Mucosa of descending colon (tissue), 3 donors: ENCODE results near the gene SLAIN2. TPM values are rescaled to one million over a fixed set of nuclear protein-coding genes. Genes with fewer than 3 reads are reported as not detected.

ENCODE experiments used
- ATAC-seq: fragments of 200-7000 bp; cut with Tn5 transposase; one replicate; pipeline ENCODE4 v1.9.1; 2020; ENCODE audit warnings: mild to moderate bottlenecking, moderate library complexity
- DNase-seq, 3 donors: peaks; one replicate each; pipeline ENCODE4 v3.0.0-alpha.2; 2020
- H3K36me3 ChIP-seq: fragments of 200-600 bp; one replicate; pipeline ENCODE4 v1.8.0; 2021; ENCODE audit warnings: low read depth, mild to moderate bottlenecking
- H3K4me1 ChIP-seq: fragments of 200-600 bp; one replicate; pipeline ENCODE4 v1.8.0; 2021; ENCODE audit warnings: low read depth, mild to moderate bottlenecking
- H3K4me3 ChIP-seq: fragments of 200-600 bp; one replicate; pipeline ENCODE4 v1.8.0; 2021; ENCODE audit warnings: mild to moderate bottlenecking
- H3K9me3 ChIP-seq: fragments of 200-600 bp; one replicate; pipeline ENCODE4 v1.8.0; 2021; ENCODE audit warnings: mild to moderate bottlenecking
- CTCF ChIP-seq: fragments of 200-600 bp; IDR thresholded peaks from one replicate; pipeline ENCODE4 v1.8.0; 2022; ENCODE audit warnings: antibody characterized with exemption, mild to moderate bottlenecking
- intact Hi-C, 2 donors: fragments of 100-400 bp; cut with DNase I in 1 of 2; cut with micrococcal nuclease in 1 of 2; formaldehyde crosslinking; loops; one replicate each; pipeline versions ENCODE4 v1.11.0 to v1.11.1; 2022; cut with DNase I, micrococcal nuclease
- total RNA-seq, 3 donors: library from RNA; stranded (reverse); fragmentation: NEBNext Ultra II Directional in 2 of 3; extraction: Animal tissue kit (Norgen Biotek cat#: 25700) in 2 of 3; gene quantifications; one replicate each; pipeline versions ENCODE4 v1.2.1 to v1.2.4, GENCODE V29; 2021 to 2023
- donor health status: DM: no; HTN: no; CAD: no; lungs with moderate emphysema.
- donor health status: DM: no; HTN: no; CAD: no.
- donor health status: DM: no; HTN: yes; CAD: no.

SLAIN2 gene
- total RNA-seq, 3 donors from 2014 or later: 73.5 to 153 (median 90.6) TPM

- no peak for TF ChIP-seq CTCF
- Histone ChIP-seq H3K36me3 (no peaks in the 10 kb centered on the region), H3K4me1 (peaks cover 17% of the 10 kb centered on the region), H3K9me3 (no peaks in the 10 kb centered on the region), H3K4me3 (no peak overlapping the region)
- DNase-seq: no peak
- intact Hi-C loops: no loop called here
- ATAC-seq: no peak
Observed at GRCh38 chr4:48347282-48347921, 6.1 kb downstream of the SLAIN2 start.

DNA sequence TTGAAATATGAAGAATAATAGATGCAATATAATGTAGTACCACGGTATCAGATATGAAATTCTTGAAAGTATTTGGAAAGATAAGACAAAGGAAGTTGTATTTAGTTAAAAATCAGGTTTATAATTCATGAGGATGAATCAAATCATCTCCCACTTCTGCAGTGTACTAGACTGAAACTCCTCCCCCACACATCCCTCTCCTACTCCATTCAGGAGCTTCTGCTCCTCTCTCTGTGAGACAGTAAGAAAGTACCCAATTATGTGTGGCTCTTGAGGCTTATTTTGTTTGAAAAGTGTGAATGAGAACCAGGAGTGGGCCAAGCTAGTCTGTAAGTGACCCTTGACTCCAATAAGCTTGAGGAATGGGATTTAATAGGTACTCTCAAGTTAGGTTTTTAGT, 9.5 kb downstream of the SLAIN2 start:
- no peak overlapping the region for H3K4me3 ChIP-seq
- H3K4me1 ChIP-seq: peaks cover 9% of the 10 kb centered on the region
- H3K36me3 ChIP-seq: no peaks in the 10 kb centered on the region
- ATAC-seq (no peak), DNase-seq (no peak)
- intact Hi-C loops: no loop called here
- no peak for TF ChIP-seq CTCF
- no peaks in the 10 kb centered on the region for H3K9me3 ChIP-seq

DNA sequence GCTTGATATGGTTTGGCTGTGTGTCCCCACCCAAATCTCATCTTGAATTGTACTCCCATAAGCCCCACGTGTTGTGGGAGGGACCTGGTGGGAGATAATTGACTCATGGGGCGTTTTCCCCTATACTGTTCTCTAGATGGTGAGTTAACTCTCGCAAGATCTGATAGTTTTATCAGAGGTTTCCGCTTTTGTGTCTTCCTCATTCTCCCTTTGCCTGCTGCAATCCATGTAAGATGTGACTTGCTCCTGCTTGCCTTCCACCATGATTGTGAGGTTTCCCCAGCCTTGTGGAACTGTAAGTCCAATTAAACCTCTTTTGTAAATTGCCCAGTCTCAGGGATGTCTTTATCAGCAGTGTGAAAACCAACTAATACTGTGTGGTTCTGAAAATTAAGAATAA, 11.5 kb downstream of the SLAIN2 start:
- no peak for DNase-seq
- Histone ChIP-seq H3K9me3 (no peaks in the 10 kb centered on the region), H3K4me1 (peaks cover 9% of the 10 kb centered on the region), H3K36me3 (no peaks in the 10 kb centered on the region), H3K4me3 (no peak overlapping the region)
- intact Hi-C loops: no loop called here
- TF ChIP-seq CTCF: no peak
- ATAC-seq: no peak

DNA sequence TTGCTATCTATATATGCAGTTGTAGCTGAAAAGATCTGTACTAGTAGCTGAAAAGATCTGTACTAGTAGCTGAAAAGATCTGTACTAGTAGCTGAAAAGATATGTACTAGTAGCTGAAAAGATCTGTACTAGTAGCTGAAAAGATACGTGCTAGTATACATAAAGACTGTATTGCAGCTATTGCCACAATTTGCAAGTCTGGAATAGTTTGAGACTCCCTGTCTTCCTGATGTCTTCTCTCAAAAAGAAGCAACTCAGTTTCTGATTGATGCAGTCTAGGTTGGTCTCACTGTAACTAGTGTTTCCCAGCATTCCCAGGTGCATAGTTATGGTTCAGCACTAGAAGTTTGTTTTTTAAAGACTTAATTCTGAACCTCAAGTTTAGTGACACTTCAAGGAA, 15.0 kb downstream of the SLAIN2 start:
- peaks cover 2% of the 10 kb centered on the region for H3K4me1 ChIP-seq
- ATAC-seq (no peak), DNase-seq (no peak)
- H3K9me3 ChIP-seq: no peaks in the 10 kb centered on the region
- no peak for TF ChIP-seq CTCF
- no peak overlapping the region for H3K4me3 ChIP-seq
- intact Hi-C loops: no loop called here
- no peaks in the 10 kb centered on the region for H3K36me3 ChIP-seq

GRCh38 chr4:48360285-48361011, 19.1 kb downstream of the SLAIN2 start:
- Histone ChIP-seq H3K9me3 (no peaks in the 10 kb centered on the region), H3K4me3 (no peak overlapping the region), H3K4me1 (no peaks in the 10 kb centered on the region), H3K36me3 (no peaks in the 10 kb centered on the region)
- intact Hi-C loops: no loop called here
- DNase-seq (no peak), ATAC-seq (peak; percentile 38)
- TF ChIP-seq CTCF: no peak
